ENCODE results near the gene CLIC5. TPM values are rescaled to one million over a fixed set of nuclear protein-coding genes. Genes with fewer than 3 reads are reported as not detected.

The CLIC5 gene
- polyA plus RNA-seq, 3 donors, result not detected

DNA sequence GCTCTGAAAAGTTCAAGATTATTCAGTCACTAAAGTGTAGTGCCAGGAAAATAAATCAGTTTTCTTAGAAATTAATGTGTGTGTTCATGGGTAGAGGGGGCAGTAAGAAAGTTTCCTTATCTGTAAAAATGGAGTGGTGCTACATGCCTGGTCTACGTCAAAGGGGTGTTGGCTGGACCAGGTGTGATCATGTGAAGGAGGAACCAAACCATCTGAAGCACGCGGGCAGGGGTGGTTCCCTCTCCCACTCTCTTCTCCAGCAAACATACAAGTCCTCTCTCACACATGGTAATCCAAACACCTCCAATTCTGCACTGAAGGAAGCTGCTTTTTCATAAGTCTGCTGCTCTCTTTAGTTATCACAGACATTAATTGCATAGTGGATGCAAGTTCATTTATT lies 63.1 kb downstream of the CLIC5 start:
- Mint-ChIP-seq H3K4me3 (no peak overlapping the region), H3K27me3 (ENCODE audit: low read depth in 3 of 3) (peaks cover 0 to 4% (median 2%) of the 10 kb centered on the region in 3 donors), H3K27ac (no peak overlapping the region), H3K4me1 (no peaks in the 10 kb centered on the region), H3K9me3 (no peaks in the 10 kb centered on the region), H3K36me3 (no peaks in the 10 kb centered on the region)
- no peak overlapping the region for H3K9ac ChIP-seq (ENCODE audit: insufficient read depth, low read length, poor library complexity, severe bottlenecking)
- no peaks in the 10 kb centered on the region for H3K4me1 ChIP-seq (ENCODE audit: control insufficient read depth in 1 of 2, insufficient read depth in 2 of 2, low read length in 2 of 2)
- H4K20me1 ChIP-seq (ENCODE audit: insufficient read depth, low read length), result no peaks in the 10 kb centered on the region
- no peak overlapping the region for H3K4me2 ChIP-seq (replicated peaks; ENCODE audit: extremely low read depth, low read length, poor library complexity, severe bottlenecking)
- no peak overlapping the region for H3K4me3 ChIP-seq (replicated peaks in 1 of 3; ENCODE audit: low read depth in 2 of 3, low read length in 3 of 3)
- H3K27me3 ChIP-seq (ENCODE audit: control insufficient read depth in 2 of 2, insufficient read depth in 2 of 2, low read length in 2 of 2), result no peaks in the 10 kb centered on the region
- H3K36me3 ChIP-seq (replicated peaks in 1 of 2; ENCODE audit: control insufficient read depth in 1 of 2, insufficient read depth in 2 of 2, low read length in 2 of 2), result no peaks in the 10 kb centered on the region
- WGBS (ENCODE audit: insufficient coverage), result no CpG with 5 or more reads among the region's 3 CpGs
- no peak overlapping the region for H2AFZ ChIP-seq (ENCODE audit: insufficient read depth, low read depth, low read length, poor library complexity, severe bottlenecking)
- H3K79me2 ChIP-seq (ENCODE audit: insufficient read depth, low read length), result no peaks in the 10 kb centered on the region
- no peak for DNase-seq
- H3K9me3 ChIP-seq (replicated peaks in 1 of 2; ENCODE audit: control insufficient read depth in 1 of 2, insufficient read depth in 1 of 2, low read length in 2 of 2), result no peaks in the 10 kb centered on the region
- no peak for TF ChIP-seq CTCF (IDR thresholded peaks at IDR 0.05)
- intact Hi-C loops (cut with micrococcal nuclease), result no loop called here
- no peak overlapping the region for H3K27ac ChIP-seq (ENCODE audit: low read depth in 1 of 2, low read length in 2 of 2)

GRCh38 chr6:45952168-45952529 lies 63.5 kb downstream of the CLIC5 start:
- H3K9ac ChIP-seq (ENCODE audit: insufficient read depth, low read length, poor library complexity, severe bottlenecking), result no peak overlapping the region
- no peak overlapping the region for H3K4me3 Mint-ChIP-seq
- H3K27me3 ChIP-seq (ENCODE audit: control insufficient read depth in 2 of 2, insufficient read depth in 2 of 2, low read length in 2 of 2), result no peaks in the 10 kb centered on the region
- intact Hi-C loops (cut with micrococcal nuclease), result no loop called here
- H3K36me3 Mint-ChIP-seq, result no peaks in the 10 kb centered on the region
- no peaks in the 10 kb centered on the region for H3K36me3 ChIP-seq (replicated peaks in 1 of 2; ENCODE audit: control insufficient read depth in 1 of 2, insufficient read depth in 2 of 2, low read length in 2 of 2)
- H3K79me2 ChIP-seq (ENCODE audit: insufficient read depth, low read length), result no peaks in the 10 kb centered on the region
- no peaks in the 10 kb centered on the region for H3K9me3 Mint-ChIP-seq
- no peak for TF ChIP-seq CTCF (IDR thresholded peaks at IDR 0.05)
- no peaks in the 10 kb centered on the region for H3K9me3 ChIP-seq (replicated peaks in 1 of 2; ENCODE audit: control insufficient read depth in 1 of 2, insufficient read depth in 1 of 2, low read length in 2 of 2)
- H3K4me1 Mint-ChIP-seq, result no peaks in the 10 kb centered on the region
- no peak overlapping the region for H3K4me3 ChIP-seq (replicated peaks in 1 of 3; ENCODE audit: low read depth in 2 of 3, low read length in 3 of 3)
- 90% methylated on average over 2 of the region's 7 CpGs for WGBS (ENCODE audit: insufficient coverage)
- no peak overlapping the region for H2AFZ ChIP-seq (ENCODE audit: insufficient read depth, low read depth, low read length, poor library complexity, severe bottlenecking)
- peaks cover 0 to 4% (median 2%) of the 10 kb centered on the region in 3 donors for H3K27me3 Mint-ChIP-seq (ENCODE audit: low read depth in 3 of 3)
- H3K4me2 ChIP-seq (replicated peaks; ENCODE audit: extremely low read depth, low read length, poor library complexity, severe bottlenecking), result no peak overlapping the region
- H4K20me1 ChIP-seq (ENCODE audit: insufficient read depth, low read length), result no peaks in the 10 kb centered on the region
- no peak for DNase-seq
- no peak overlapping the region for H3K27ac Mint-ChIP-seq
- no peak overlapping the region for H3K27ac ChIP-seq (ENCODE audit: low read depth in 1 of 2, low read length in 2 of 2)
- no peaks in the 10 kb centered on the region for H3K4me1 ChIP-seq (ENCODE audit: control insufficient read depth in 1 of 2, insufficient read depth in 2 of 2, low read length in 2 of 2)

Data from CD14-positive monocyte (primary cell).